ENCODE data around the gene RANBP10.

DNA sequence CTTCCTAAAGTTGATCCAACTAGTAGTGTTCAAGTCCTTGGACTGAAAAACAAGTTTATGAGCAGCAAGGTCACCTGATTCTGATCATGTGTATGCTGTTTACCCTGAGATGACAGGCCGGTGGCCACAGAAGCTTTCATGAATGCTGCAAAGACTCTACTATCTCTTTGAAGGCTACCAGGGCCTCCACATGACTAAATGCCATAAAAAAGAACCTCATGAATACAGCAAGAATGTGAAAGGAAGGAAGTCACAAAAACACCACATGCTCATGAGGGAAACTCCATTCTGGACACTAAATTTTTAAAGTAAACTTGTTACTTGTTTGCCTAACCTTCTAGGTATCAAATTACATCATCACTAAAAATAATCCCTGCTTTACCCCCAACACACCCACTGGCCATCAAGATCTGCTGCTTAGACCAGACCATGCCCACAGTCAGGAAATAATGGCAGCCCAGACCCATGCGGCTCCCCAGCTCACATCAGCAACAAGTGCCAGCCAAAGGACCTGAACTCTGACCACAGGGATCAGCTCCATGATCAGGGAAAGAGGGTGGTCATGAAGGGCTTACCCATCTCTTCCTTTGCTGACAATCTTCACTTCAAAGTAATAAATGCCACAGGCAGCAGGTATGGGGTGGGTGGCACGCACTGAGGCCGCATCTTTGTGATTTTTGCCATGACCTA, 1.4 kb downstream of the RANBP10 start:
- TF ChIP-seq, protein P1, sequence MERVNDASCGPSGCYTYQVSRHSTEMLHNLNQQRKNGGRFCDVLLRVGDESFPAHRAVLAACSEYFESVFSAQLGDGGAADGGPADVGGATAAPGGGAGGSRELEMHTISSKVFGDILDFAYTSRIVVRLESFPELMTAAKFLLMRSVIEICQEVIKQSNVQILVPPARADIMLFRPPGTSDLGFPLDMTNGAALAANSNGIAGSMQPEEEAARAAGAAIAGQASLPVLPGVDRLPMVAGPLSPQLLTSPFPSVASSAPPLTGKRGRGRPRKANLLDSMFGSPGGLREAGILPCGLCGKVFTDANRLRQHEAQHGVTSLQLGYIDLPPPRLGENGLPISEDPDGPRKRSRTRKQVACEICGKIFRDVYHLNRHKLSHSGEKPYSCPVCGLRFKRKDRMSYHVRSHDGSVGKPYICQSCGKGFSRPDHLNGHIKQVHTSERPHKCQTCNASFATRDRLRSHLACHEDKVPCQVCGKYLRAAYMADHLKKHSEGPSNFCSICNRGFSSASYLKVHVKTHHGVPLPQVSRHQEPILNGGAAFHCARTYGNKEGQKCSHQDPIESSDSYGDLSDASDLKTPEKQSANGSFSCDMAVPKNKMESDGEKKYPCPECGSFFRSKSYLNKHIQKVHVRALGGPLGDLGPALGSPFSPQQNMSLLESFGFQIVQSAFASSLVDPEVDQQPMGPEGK (CRISPR knock-in tag; IDR thresholded peaks at IDR 0.05; ENCODE audit: borderline replicate concordance), result no peak
- TF ChIP-seq CSDC2 (CRISPR knock-in tag; IDR thresholded peaks at IDR 0.05), result no peak
- no peak for TF ChIP-seq ESRRG (CRISPR knock-in tag; IDR thresholded peaks at IDR 0.05)
- TF ChIP-seq, protein P2, sequence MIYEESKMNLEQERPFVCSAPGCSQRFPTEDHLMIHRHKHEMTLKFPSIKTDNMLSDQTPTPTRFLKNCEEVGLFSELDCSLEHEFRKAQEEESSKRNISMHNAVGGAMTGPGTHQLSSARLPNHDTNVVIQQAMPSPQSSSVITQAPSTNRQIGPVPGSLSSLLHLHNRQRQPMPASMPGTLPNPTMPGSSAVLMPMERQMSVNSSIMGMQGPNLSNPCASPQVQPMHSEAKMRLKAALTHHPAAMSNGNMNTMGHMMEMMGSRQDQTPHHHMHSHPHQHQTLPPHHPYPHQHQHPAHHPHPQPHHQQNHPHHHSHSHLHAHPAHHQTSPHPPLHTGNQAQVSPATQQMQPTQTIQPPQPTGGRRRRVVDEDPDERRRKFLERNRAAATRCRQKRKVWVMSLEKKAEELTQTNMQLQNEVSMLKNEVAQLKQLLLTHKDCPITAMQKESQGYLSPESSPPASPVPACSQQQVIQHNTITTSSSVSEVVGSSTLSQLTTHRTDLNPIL (CRISPR knock-in tag; IDR thresholded peaks at IDR 0.05; ENCODE audit: low read depth), result no peak
- TF ChIP-seq OSR1 (CRISPR knock-in tag; IDR thresholded peaks at IDR 0.05), result no peak
- no peak for TF ChIP-seq SNAI2 (CRISPR knock-in tag; IDR thresholded peaks at IDR 0.05)
- TF ChIP-seq, protein P3, sequence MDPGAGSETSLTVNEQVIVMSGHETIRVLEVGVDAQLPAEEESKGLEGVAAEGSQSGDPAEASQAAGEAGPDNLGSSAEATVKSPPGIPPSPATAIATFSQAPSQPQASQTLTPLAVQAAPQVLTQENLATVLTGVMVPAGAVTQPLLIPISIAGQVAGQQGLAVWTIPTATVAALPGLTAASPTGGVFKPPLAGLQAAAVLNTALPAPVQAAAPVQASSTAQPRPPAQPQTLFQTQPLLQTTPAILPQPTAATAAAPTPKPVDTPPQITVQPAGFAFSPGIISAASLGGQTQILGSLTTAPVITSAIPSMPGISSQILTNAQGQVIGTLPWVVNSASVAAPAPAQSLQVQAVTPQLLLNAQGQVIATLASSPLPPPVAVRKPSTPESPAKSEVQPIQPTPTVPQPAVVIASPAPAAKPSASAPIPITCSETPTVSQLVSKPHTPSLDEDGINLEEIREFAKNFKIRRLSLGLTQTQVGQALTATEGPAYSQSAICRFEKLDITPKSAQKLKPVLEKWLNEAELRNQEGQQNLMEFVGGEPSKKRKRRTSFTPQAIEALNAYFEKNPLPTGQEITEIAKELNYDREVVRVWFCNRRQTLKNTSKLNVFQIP (CRISPR knock-in tag; IDR thresholded peaks at IDR 0.05; ENCODE audit: borderline replicate concordance, low read depth), result no peak
- TF ChIP-seq GLIS3 (CRISPR knock-in tag; IDR thresholded peaks at IDR 0.05), result no peak
- TF ChIP-seq RARB (CRISPR knock-in tag; IDR thresholded peaks at IDR 0.05), result no peak
- no peak for TF ChIP-seq ZFP3 (CRISPR knock-in tag; IDR thresholded peaks at IDR 0.05)
- TF ChIP-seq ZFP30 (CRISPR knock-in tag; IDR thresholded peaks at IDR 0.05), result no peak
- no peak for TF ChIP-seq ARNTL (CRISPR knock-in tag; IDR thresholded peaks at IDR 0.05; ENCODE audit: borderline replicate concordance, low read depth)

All from SK-N-SH treated with all-trans-retinoic acid at 6 μM for 48 hours (cell line).